Testis (tissue), 3 donors: ENCODE results near the gene RGS12. TPM values are rescaled to one million over a fixed set of nuclear protein-coding genes. Genes with fewer than 3 reads are reported as not detected.

Source experiments
- DNase-seq: peaks from one replicate; pipeline ENCODE4 v3.0.0-alpha.2; 2019
- H3K27ac ChIP-seq, 2 donors: fragments of 200-600 bp; sonication (generic); one replicate each; pipeline ENCODE4 v1.5.1; 2019
- H3K27me3 ChIP-seq: fragments of 200-600 bp; sonication (generic); one replicate; pipeline ENCODE4 v1.5.1; 2019
- H3K36me3 ChIP-seq: fragments of 200-600 bp; sonication (generic); one replicate; pipeline ENCODE4 v1.5.1; 2017; ENCODE audit warnings: low read depth; ENCODE audit errors: missing control alignments
- H3K4me1 ChIP-seq: fragments of 200-600 bp; sonication (generic); one replicate; pipeline ENCODE4 v1.5.1; 2019
- H3K4me3 ChIP-seq, 2 donors: fragments of 200-600 bp; sonication (generic); one replicate each; pipeline ENCODE4 v1.5.1; 2017 to 2019
- H3K9me3 ChIP-seq: fragments of 200-600 bp; sonication (generic); one replicate; pipeline ENCODE4 v1.5.1; 2017
- POLR2A ChIP-seq: fragments of 450-650 bp; IDR thresholded peaks from one replicate; pipeline ENCODE4 v1.6.1; 2017; ENCODE audit warnings: antibody characterized with exemption, mild to moderate bottlenecking, moderate library complexity
- WGBS, 2 donors: methylation state at CpG; one replicate each; pipeline ENCODE4 v1.1.5; 2018; 5-methylcytosine and 5-hydroxymethylcytosine counted together
- intact Hi-C: fragments of 100-400 bp; cut with DNase I; formaldehyde crosslinking; loops from one replicate; pipeline ENCODE4 v1.15.1; 2023; ENCODE audit warnings: low total_unique reads
- polyA plus RNA-seq: library from polyadenylated mRNA; stranded (reverse); fragments of 350-450 nt; fragmentation: Illumina TruSeq; extraction: RNeasy Lipid Tissue Mini Kit (QIAGEN cat#74804); gene quantifications from one replicate; pipeline ENCODE4 v1.2.3, GENCODE V29; 2014; ENCODE audit warnings: low read depth, low replicate concordance; ENCODE audit not compliant: insufficient read depth
- total RNA-seq, 2 donors: library from RNA; depleted of rRNA; stranded (reverse); fragments of >200 nt; gene quantifications; one replicate each; pipeline ENCODE4 v1.2.3, GENCODE V29; 2016
- TF ChIP-seq, protein P1 (sequence below), 3 experiments: fragments of 450-650 bp in 2 of 3; fragments of 200-600 bp in 1 of 3; sonication (generic) in 1 of 3; IDR thresholded peaks; one replicate each; pipeline ENCODE4 v1.5.1; 2016 to 2019; ENCODE audit warnings: antibody characterized with exemption in 3 of 3, mild to moderate bottlenecking in 2 of 3, moderate library complexity in 1 of 3

Gene RGS12
- total and polyA plus RNA-seq, 3 donors from 2014 or later = 25.0 to 68.2 (median 39.0) TPM

DNA sequence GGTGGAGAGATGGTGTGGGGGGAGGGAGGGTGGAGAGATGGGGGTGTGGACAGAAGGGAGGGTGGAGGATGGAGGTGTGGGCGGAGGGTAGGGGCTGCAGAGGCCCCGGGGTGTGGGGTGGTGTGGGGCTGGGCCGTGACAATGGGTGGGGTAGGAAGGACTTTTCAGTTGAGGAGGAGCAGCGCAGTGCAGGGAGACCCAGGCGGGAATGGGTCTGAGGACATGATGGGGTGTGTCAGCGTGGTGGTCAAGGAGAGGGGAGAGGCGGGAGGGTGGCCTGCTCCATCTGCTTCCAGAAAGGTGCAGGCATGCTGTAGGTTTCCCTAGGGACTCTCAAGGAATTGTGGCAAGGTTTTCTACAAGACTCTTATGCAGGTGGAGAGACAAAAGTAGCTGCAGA, 48.9 kb downstream of the RGS12 start:
- H3K4me1 ChIP-seq = no peaks in the 10 kb centered on the region
- DNase-seq = no peak
- H3K4me3 ChIP-seq = no peak overlapping the region
- no peak overlapping the region for H3K27ac ChIP-seq
- H3K9me3 ChIP-seq = no peaks in the 10 kb centered on the region
- no peaks in the 10 kb centered on the region for H3K27me3 ChIP-seq
- no peaks in the 10 kb centered on the region for H3K36me3 ChIP-seq
- TF ChIP-seq, protein P1, sequence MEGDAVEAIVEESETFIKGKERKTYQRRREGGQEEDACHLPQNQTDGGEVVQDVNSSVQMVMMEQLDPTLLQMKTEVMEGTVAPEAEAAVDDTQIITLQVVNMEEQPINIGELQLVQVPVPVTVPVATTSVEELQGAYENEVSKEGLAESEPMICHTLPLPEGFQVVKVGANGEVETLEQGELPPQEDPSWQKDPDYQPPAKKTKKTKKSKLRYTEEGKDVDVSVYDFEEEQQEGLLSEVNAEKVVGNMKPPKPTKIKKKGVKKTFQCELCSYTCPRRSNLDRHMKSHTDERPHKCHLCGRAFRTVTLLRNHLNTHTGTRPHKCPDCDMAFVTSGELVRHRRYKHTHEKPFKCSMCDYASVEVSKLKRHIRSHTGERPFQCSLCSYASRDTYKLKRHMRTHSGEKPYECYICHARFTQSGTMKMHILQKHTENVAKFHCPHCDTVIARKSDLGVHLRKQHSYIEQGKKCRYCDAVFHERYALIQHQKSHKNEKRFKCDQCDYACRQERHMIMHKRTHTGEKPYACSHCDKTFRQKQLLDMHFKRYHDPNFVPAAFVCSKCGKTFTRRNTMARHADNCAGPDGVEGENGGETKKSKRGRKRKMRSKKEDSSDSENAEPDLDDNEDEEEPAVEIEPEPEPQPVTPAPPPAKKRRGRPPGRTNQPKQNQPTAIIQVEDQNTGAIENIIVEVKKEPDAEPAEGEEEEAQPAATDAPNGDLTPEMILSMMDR (IDR thresholded peaks at IDR 0.05) = no peak
- TF ChIP-seq POLR2A = no peak
- WGBS, 2 donors = 83 to 88% methylated on average over 7 of the region's 7 CpGs
- intact Hi-C loops = no loop called here

DNA sequence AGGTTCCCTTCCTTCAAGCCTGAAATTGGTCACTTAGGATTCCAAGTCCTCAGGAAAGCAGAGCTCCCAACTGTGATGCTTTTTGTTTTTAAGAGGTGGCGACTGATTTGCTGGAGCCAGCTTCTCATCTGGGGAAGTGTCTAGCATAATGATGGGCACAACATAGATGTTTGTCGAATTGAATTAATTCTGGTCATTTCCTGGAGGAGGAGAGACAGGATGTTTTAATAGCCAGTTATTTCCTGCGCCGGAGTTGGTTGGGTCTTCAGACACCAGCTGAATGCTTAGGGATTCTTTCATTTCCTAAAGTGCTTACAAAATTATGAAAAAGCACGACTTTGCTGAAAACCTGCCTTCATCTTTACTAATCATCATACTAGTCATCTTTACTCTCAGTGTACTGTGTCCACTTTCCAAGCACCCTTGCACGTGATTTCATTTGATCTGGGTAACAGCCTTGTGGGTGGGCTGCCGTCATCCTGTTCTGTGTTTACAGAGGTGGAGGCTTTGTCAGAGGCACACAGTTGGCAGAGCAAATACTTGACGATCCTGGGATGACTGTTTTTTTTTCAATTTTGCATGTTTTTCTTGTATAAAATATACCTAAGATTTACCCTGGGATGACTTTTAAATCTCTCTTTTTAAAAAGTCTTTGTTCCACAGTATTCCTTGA, 49.5 kb downstream of the RGS12 start:
- no peak for TF ChIP-seq POLR2A
- TF ChIP-seq, protein P1 (IDR thresholded peaks at IDR 0.05) = no peak
- H3K27ac ChIP-seq = no peak overlapping the region
- 53 to 59% methylated on average over 8 of the region's 8 CpGs for WGBS, 2 donors
- DNase-seq = no peak
- H3K9me3 ChIP-seq = no peaks in the 10 kb centered on the region
- H3K4me1 ChIP-seq = no peaks in the 10 kb centered on the region
- no peaks in the 10 kb centered on the region for H3K27me3 ChIP-seq
- H3K36me3 ChIP-seq = no peaks in the 10 kb centered on the region
- H3K4me3 ChIP-seq = no peak overlapping the region
- intact Hi-C loops = no loop called here

Other genes with a start within 250 kb of the RGS12 start
- not detected for gene HTT-AS, start 218.5 kb upstream of the RGS12 start, total RNA-seq
- not detected for gene HTT-AS, start 218.5 kb upstream of the RGS12 start, polyA plus RNA-seq
- 100 to 1,000 TPM; 146 to 168 TPM for gene HTT, start 218.3 kb upstream of the RGS12 start, total RNA-seq
- gene HTT, start 218.3 kb upstream of the RGS12 start, polyA plus RNA-seq = 45.2 TPM
- gene MSANTD1, start 43.9 kb upstream of the RGS12 start, total RNA-seq = 10 to 100 TPM; 10.1 to 10.3 TPM
- gene MSANTD1, start 43.9 kb upstream of the RGS12 start, polyA plus RNA-seq = 3.6 TPM
- 10 to 100 TPM; 16.8 to 72.3 TPM for gene HGFAC, start 148.9 kb downstream of the RGS12 start, total RNA-seq
- gene HGFAC, start 148.9 kb downstream of the RGS12 start, polyA plus RNA-seq = 15.5 TPM
- gene DOK7, start 170.3 kb downstream of the RGS12 start, total RNA-seq = 10 to 100 TPM; 22.9 to 29.5 TPM
- 9.3 TPM for gene DOK7, start 170.3 kb downstream of the RGS12 start, polyA plus RNA-seq
- gene LRPAP1, start 239.4 kb downstream of the RGS12 start, total RNA-seq = 100 to 1,000 TPM; 179 to 279 TPM
- 337 TPM for gene LRPAP1, start 239.4 kb downstream of the RGS12 start, polyA plus RNA-seq